ENCODE measurements around the gene WDR76.
"Not testable (repeated sequence)": the region's sequence is repeated elsewhere in the genome, so short reads cannot be mapped to it uniquely, and the experiment has no call there.

WDR76 gene

DNA sequence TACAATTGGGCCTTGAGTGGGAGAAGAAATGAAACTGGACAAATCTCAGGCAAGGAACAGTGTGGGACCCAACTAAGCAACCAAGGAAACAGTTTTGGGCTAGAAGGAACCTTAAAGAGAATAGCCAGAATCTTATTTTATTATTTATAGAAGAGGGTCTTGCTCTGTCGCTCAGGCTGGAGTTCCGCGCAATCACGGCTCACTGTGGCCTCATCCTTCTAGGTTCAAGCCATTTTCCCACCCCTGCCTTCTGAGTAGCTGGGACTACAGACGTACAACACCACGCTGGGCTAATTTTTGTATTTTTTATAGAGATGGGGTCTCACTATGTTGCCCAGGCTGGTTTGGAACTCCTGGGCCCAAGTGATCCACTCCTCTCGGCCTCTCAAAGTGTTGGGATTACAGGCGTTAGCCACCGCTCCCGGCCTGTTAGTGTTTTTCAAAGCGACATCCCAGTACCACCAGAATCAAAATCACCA, 734 bp upstream of the WDR76 start:
- TF ChIP-seq, protein P1, sequence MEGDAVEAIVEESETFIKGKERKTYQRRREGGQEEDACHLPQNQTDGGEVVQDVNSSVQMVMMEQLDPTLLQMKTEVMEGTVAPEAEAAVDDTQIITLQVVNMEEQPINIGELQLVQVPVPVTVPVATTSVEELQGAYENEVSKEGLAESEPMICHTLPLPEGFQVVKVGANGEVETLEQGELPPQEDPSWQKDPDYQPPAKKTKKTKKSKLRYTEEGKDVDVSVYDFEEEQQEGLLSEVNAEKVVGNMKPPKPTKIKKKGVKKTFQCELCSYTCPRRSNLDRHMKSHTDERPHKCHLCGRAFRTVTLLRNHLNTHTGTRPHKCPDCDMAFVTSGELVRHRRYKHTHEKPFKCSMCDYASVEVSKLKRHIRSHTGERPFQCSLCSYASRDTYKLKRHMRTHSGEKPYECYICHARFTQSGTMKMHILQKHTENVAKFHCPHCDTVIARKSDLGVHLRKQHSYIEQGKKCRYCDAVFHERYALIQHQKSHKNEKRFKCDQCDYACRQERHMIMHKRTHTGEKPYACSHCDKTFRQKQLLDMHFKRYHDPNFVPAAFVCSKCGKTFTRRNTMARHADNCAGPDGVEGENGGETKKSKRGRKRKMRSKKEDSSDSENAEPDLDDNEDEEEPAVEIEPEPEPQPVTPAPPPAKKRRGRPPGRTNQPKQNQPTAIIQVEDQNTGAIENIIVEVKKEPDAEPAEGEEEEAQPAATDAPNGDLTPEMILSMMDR (IDR thresholded peaks at IDR 0.05; ENCODE audit: extremely low read depth, missing control alignments): no peak
- no peak for DNase-seq (ENCODE audit: low spot score)

DNA sequence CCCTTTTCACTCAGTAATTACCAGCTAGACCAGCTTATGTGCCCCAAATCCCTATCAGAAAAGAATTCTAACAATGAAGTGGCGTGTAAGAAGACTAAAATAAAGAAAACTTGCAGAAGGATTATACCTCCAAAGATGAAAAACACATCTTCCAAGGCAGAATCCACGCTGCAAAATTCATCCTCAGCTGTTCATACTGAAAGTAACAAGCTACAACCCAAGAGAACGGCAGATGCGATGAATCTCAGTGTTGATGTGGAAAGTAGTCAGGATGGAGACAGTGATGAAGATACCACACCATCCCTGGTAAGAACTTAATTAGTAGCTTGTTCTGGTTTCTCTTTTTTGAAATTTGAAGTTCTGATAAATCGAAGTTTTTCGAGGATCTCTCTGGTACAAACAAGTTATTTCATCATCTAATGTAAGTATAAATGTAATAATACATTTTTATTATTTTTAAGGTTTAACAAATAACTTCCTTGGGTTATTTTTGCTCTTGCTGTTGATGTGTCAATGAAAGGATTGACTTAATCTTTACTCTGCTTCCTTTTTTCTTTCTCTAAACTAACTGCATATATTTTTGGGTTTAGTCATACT, 1.4 kb downstream of the WDR76 start:
- TF ChIP-seq, protein P1 (IDR thresholded peaks at IDR 0.05; ENCODE audit: extremely low read depth, missing control alignments): no peak

DNA sequence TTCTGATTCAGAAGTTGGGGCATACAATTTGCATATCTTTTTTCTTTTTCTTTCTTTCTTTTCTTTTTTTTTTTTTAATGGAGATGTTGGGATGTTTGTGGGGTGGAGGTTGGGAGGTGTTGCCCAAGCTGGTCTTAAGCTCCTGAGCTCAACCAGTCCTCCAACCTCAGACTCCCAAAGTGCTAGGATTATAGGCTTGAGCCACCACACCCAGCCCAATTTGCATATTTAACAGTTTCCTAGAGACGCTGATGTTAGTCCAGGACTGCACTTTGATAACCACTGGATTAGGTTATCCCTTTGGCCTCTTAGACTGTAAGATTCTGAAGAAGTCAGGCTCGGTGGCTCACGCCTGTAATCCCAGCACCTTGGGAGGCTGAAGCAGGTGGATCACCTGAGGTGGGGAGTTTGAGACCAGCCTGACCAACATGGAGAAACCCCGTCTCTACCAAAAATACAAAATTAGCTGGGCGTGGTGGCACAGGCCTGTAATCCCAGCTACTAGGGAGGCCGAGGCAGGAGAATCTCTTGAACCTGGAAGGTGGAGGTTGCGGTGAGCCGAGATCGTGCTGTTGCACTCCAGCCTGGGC, 3.2 kb downstream of the WDR76 start:
- DNase-seq (ENCODE audit: low spot score): not testable (repeated sequence)

More for the DNA sequence above, 1.4 kb downstream of the WDR76 start:
- DNase-seq (ENCODE audit: low spot score): peak; percentile 31

DNA sequence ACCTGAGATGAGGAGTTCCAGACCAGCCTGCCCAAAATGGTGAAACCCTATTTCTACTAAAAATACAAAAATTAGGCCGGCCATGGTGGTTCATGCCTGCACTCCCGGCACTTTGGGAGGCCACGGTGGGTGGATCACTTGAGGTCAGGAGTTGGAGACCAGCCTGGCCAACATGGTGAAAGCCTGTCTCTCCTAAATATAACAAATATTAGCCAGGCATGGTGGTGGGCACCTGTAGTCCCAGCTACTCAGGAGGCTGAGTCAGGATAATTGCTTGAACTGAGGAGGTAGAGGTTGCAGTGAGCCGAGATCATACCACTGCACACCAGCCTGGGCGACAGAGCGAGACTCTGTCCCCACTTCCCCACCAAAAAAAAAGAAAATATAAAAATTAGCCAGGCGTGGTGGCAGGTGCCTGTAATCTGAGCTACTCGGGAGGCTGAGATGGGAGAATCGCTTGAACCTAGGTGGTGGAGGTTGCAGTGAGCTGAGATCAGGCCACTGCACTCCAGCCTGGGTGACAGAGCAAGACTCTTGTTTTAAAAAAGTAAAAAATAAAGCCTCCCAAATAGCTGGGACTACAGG, 4.0 kb downstream of the WDR76 start:
- DNase-seq (ENCODE audit: low spot score): not testable (repeated sequence)

DNA sequence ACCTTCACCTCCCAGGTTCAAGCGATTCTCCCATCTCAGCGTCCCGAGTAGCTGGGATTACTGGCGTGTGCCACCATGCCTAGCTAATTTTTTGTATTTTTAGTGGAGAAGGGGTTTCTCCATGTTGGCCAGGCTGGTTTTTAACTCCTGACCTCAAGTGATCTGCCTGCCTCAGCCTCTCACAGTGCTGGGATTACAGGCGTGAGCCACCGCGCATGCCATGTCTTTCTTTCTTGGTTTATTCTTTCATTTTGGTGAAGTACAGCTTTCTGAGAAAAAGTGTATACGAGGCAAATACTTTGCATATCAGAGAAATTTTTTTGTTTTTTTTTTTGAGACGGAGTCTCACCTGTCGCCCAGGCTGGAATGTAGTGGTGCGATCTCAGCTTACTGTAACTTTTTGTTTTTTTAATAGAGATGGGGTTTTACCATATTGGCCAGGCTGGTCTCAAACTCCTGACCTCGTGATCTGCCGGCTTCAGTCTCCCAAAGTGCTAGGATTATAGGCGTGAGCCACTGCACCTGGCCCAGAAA, 4.8 kb downstream of the WDR76 start:
- not testable (repeated sequence) for DNase-seq (ENCODE audit: low spot score)

DNA sequence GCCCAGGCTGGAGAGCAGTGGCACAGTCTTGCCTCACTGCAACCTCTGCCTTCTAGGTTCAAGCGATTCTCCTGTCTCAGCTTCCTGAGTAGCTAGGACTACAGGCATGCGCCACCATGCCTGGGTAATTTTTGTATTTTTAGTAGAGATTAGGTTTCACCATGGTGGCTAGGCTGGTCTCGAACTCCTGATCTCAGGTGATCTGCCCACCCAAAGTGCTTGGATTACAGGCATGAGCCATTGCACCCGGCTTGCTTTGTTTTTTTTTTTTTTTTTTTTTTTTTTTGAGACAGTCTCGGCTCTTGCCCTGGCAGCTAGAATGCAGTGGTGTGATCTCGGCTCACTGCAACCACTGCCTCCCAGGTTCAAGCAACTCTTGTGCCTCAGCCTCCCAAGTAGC, 5.7 kb downstream of the WDR76 start:
- DNase-seq (ENCODE audit: low spot score): not testable (repeated sequence)

DNA sequence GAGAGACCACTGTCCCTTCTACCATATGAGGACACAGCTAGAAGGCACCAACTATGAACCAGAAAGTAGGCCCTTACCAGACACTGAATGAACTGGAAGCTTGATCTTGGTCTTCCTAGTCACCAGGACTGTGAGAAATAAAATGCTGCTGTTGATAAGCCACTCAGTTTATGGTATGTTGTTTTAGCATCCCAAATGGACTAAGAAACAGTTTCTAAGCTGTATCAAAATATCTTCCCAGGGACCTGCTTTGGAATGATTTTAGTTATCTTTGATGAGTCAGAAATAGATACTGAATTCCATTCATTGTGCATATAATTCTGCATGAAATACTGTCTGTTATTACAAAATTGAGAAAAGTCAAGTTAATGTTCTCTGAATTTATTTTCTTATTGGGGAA, 18.6 kb downstream of the WDR76 start:
- TF ChIP-seq, protein P1 (IDR thresholded peaks at IDR 0.05; ENCODE audit: extremely low read depth, missing control alignments): no peak
- DNase-seq (ENCODE audit: low spot score): no peak

DNA sequence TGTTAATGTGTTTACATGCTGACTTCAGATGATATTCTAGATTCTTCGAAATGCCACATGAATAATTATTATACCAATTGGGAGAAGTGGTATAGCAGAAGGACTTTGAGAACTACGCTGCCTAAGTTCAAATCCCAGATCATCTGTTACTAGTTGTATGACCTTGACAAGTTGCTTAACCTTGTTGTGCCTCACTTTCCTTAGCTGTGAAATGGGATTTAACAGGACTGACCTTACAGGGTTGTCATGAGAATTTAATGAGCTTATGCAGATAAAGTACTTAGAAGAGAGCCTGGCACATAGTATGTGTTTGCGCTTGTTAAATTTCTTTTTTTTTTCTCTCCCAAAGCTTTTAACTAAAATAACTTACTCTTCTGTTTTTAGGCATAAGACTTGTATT, 24.4 kb downstream of the WDR76 start:
- no peak for DNase-seq (ENCODE audit: low spot score)
- TF ChIP-seq, protein P1 (IDR thresholded peaks at IDR 0.05; ENCODE audit: extremely low read depth, missing control alignments): no peak

DNA sequence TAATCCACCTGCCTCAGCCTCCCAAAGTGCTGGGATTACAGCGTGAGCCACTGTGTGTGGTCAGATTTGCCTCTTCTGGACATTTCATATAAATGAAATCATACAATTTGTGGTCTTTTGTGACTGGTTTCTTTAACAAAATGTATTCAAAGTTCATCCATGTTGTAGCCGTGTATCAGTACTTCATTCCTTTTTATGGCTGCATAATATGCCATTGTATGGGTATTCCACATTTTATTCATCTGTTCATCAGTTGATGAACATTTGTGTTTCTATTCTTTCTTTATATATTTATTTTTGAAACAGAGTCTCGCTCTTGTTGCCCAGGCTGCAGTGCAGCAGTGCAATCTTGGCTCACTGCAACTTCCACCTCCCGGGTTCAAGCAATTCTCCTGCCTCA, 25.8 kb downstream of the WDR76 start:
- TF ChIP-seq, protein P1 (IDR thresholded peaks at IDR 0.05; ENCODE audit: extremely low read depth, missing control alignments): no peak
- DNase-seq (ENCODE audit: low spot score): no peak

Data from GM20000 (cell line).